Thyroid gland (tissue), 4 donors: ENCODE results near the gene PREB.

Source experiments
- CTCF ChIP-seq, 6 experiments: fragments of 200-600 bp in 3 of 6; fragments of 450-650 bp in 3 of 6; sonication (generic) in 3 of 6; IDR thresholded peaks; one replicate each; pipeline ENCODE4 v1.5.1; 2016 to 2019; ENCODE audit warnings: antibody characterized with exemption in 6 of 6, mild to moderate bottlenecking in 2 of 6, inconsistent platforms in 1 of 6, moderate library complexity in 1 of 6
- POLR2A ChIP-seq, 2 donors: fragments of 450-650 bp; IDR thresholded peaks; one replicate each; pipeline ENCODE4 v1.6.1; 2017; ENCODE audit warnings: antibody characterized with exemption in 2 of 2, mild to moderate bottlenecking in 2 of 2, moderate library complexity in 1 of 2

GRCh38 chr2:27123302-27124150, 10.9 kb downstream of the PREB start, which contains the start of gene ABHD1:
- no peak for TF ChIP-seq CTCF (IDR thresholded peaks at IDR 0.05)
- peak in 1 of 2 donors; percentile 33 for TF ChIP-seq POLR2A (IDR thresholded peaks at IDR 0.05)
